Thyroid gland (tissue), 4 donors: ENCODE results near the gene SCYL1. TPM values are rescaled to one million over a fixed set of nuclear protein-coding genes. Genes with fewer than 3 reads are reported as not detected.
A peak's percentile ranks its signal among the peaks of the same experiment; 100 is the strongest.

ENCODE experiments used
- DNase-seq, 2 donors: peaks; one replicate each; pipeline ENCODE4 v3.0.0-alpha.2; 2019
- H3K27ac ChIP-seq, 3 donors: fragments of 200-600 bp; sonication (generic); 1 replicate in 2 of 3; 2 replicates in 1 of 3; pipeline ENCODE4 v1.5.1; 2016 to 2019; ENCODE audit warnings: mild to moderate bottlenecking in 1 of 3, moderate library complexity in 1 of 3
- H3K27me3 ChIP-seq: fragments of 200-600 bp; sonication (generic); one replicate; pipeline ENCODE4 v1.5.1; 2019
- H3K36me3 ChIP-seq, 2 donors: fragments of 200-600 bp; sonication (generic); one replicate each; pipeline ENCODE4 v1.5.1; 2016 to 2019
- H3K4me1 ChIP-seq, 2 donors: fragments of 200-600 bp; sonication (generic); one replicate each; pipeline ENCODE4 v1.5.1; 2017 to 2019
- H3K4me3 ChIP-seq, 3 donors: fragments of 200-600 bp; sonication (generic); replicated peaks in 1 of 3; 1 replicate in 2 of 3; 2 replicates in 1 of 3; pipeline ENCODE4 v1.5.1; 2016; ENCODE audit warnings: mild to moderate bottlenecking in 1 of 3
- H3K9me3 ChIP-seq: fragments of 200-600 bp; sonication (generic); one replicate; pipeline ENCODE4 v1.5.1; 2017
- CTCF ChIP-seq, 6 experiments: fragments of 200-600 bp in 3 of 6; fragments of 450-650 bp in 3 of 6; sonication (generic) in 3 of 6; IDR thresholded peaks; one replicate each; pipeline ENCODE4 v1.5.1; 2016 to 2019; ENCODE audit warnings: antibody characterized with exemption in 6 of 6, mild to moderate bottlenecking in 2 of 6, inconsistent platforms in 1 of 6, moderate library complexity in 1 of 6
- POLR2A ChIP-seq, 2 donors: fragments of 450-650 bp; IDR thresholded peaks; one replicate each; pipeline ENCODE4 v1.6.1; 2017; ENCODE audit warnings: antibody characterized with exemption in 2 of 2, mild to moderate bottlenecking in 2 of 2, moderate library complexity in 1 of 2
- whole genome bisulfite sequencing, 2 donors: methylation state at CpG; one replicate each; pipeline ENCODE4 v1.1.5; 2017; 5-methylcytosine and 5-hydroxymethylcytosine counted together
- intact Hi-C: fragments of 100-400 bp; cut with DNase I; formaldehyde crosslinking; loops from one replicate; pipeline ENCODE4 v1.15.1; 2023
- total RNA-seq, 4 donors: library from RNA; depleted of rRNA; stranded (reverse); fragments of >200 nt; gene quantifications; one replicate each; pipeline ENCODE4 v1.2.3, GENCODE V29; 2016

SCYL1 gene
- total RNA-seq, 4 donors from 2014 or later, result 99.8 to 122 (median 116) TPM

GRCh38 chr11:65503368-65503948 lies 21.4 kb upstream of the SCYL1 start:
- H3K36me3 ChIP-seq, result peaks cover 62 to 65% of the 10 kb centered on the region in 2 donors
- intact Hi-C loops, result no loop called here
- no peaks in the 10 kb centered on the region for H3K27me3 ChIP-seq
- TF ChIP-seq POLR2A (IDR thresholded peaks at IDR 0.05) (peak in 1 of 2 donors; percentile 38), CTCF (IDR thresholded peaks at IDR 0.05) (no peak)
- H3K9me3 ChIP-seq, result no peaks in the 10 kb centered on the region
- peak overlapping the region; percentile 29 to 82 (median 76) for H3K4me3 ChIP-seq
- H3K4me1 ChIP-seq, result peaks cover 14 to 22% of the 10 kb centered on the region in 2 donors
- WGBS, 2 donors, result 1% methylated on average over 3 of the region's 3 CpGs
- no peak for DNase-seq
- H3K27ac ChIP-seq, result peak overlapping the region; percentile 99 to 100 (median 100)

- Histone ChIP-seq H3K27ac (peak overlapping the region; percentile 99 to 100 (median 100)), H3K27me3 (no peaks in the 10 kb centered on the region), H3K9me3 (no peaks in the 10 kb centered on the region), H3K4me1 (peaks cover 19 to 27% of the 10 kb centered on the region in 2 donors), H3K36me3 (peaks cover 62 to 65% of the 10 kb centered on the region in 2 donors), H3K4me3 (peak overlapping the region; percentile 22 to 82 (median 76))
- WGBS, 2 donors, result 0 to 1% methylated on average over 3 of the region's 3 CpGs
- peak in 1 of 2 donors; percentile 28 for TF ChIP-seq POLR2A (IDR thresholded peaks at IDR 0.05)
- no peak for TF ChIP-seq CTCF (IDR thresholded peaks at IDR 0.05)
- no peak for DNase-seq
- intact Hi-C loops, result no loop called here
Measured at GRCh38 chr11:65503949-65504673, 20.8 kb upstream of the SCYL1 start.

DNA sequence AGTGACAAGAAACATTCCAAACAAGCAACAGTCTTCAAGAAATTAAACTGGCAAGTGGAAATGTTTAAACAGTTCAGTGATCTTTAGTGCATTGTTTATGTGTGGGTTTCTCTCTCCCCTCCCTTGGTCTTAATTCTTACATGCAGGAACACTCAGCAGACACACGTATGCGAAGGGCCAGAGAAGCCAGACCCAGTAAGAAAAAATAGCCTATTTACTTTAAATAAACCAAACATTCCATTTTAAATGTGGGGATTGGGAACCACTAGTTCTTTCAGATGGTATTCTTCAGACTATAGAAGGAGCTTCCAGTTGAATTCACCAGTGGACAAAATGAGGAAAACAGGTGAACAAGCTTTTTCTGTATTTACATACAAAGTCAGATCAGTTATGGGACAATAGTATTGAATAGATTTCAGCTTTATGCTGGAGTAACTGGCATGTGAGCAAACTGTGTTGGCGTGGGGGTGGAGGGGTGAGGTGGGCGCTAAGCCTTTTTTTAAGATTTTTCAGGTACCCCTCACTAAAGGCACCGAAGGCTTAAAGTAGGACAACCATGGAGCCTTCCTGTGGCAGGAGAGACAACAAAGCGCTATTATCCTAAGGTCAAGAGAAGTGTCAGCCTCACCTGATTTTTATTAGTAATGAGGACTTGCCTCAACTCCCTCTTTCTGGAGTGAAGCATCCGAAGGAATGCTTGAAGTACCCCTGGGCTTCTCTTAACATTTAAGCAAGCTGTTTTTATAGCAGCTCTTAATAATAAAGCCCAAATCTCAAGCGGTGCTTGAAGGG lies 20.0 kb upstream of the SCYL1 start:
- Histone ChIP-seq H3K9me3 (no peaks in the 10 kb centered on the region), H3K27me3 (no peaks in the 10 kb centered on the region), H3K4me3 (peak overlapping the region; percentile 22 to 82 (median 76)), H3K36me3 (peaks cover 62 to 65% of the 10 kb centered on the region in 2 donors), H3K4me1 (peaks cover 19 to 27% of the 10 kb centered on the region in 2 donors), H3K27ac (peak overlapping the region; percentile 99 to 100 (median 100))
- DNase-seq, result no peak
- 0 to 1% methylated on average over 8 of the region's 8 CpGs for WGBS, 2 donors
- peak in 1 of 6 experiments; percentile 10 for TF ChIP-seq CTCF (IDR thresholded peaks at IDR 0.05)
- peak in 1 of 2 donors; percentile 53 for TF ChIP-seq POLR2A (IDR thresholded peaks at IDR 0.05)
- intact Hi-C loops, result no loop called here

- intact Hi-C loops, result no loop called here
- WGBS, 2 donors, result 8% methylated on average over 11 to 12 of the region's 12 CpGs
- peak in 1 of 2 donors; percentile 25 for DNase-seq
- peak overlapping the region; percentile 99 to 100 (median 100) for H3K27ac ChIP-seq
- peaks cover 19 to 27% of the 10 kb centered on the region in 2 donors for H3K4me1 ChIP-seq
- no peaks in the 10 kb centered on the region for H3K9me3 ChIP-seq
- H3K27me3 ChIP-seq, result no peaks in the 10 kb centered on the region
- TF ChIP-seq CTCF (IDR thresholded peaks at IDR 0.05) (no peak), POLR2A (IDR thresholded peaks at IDR 0.05) (peak in 1 of 2 donors; percentile 6)
- H3K4me3 ChIP-seq, result peak overlapping the region; percentile 22 to 82 (median 76)
- H3K36me3 ChIP-seq, result peaks cover 59% of the 10 kb centered on the region in 2 donors
Measured at GRCh38 chr11:65505466-65506289, 19.2 kb upstream of the SCYL1 start.
